Effector CD8-positive, alpha-beta T cell (primary cell): Measurements from ENCODE around the gene ZNF518B.
"Not testable (repeated sequence)": the region's sequence is repeated elsewhere in the genome, so short reads cannot be mapped to it uniquely, and the experiment has no call there.

Source experiments
- DNase-seq: peaks from one replicate; lab custom pipeline; 2025; lab: John Stamatoyannopoulos, UW

ZNF518B gene

DNA sequence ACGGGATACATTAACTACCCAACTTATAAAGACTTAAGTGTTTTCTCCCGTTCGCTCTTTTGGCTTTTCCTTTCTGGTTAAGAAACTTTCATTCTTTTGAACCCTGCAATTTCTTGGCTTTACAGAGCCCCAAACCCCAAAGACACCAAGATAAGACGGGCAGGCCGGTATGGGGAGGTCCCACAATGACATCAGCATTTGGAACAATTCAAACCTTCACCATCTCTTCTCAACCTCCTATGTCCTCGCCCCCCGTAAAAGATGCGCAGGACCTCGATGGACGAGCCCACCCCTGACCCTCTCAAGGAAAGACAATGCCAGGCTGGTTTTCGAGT is 999 bp downstream of the ZNF518B start:
- DNase-seq, result no peak

DNA sequence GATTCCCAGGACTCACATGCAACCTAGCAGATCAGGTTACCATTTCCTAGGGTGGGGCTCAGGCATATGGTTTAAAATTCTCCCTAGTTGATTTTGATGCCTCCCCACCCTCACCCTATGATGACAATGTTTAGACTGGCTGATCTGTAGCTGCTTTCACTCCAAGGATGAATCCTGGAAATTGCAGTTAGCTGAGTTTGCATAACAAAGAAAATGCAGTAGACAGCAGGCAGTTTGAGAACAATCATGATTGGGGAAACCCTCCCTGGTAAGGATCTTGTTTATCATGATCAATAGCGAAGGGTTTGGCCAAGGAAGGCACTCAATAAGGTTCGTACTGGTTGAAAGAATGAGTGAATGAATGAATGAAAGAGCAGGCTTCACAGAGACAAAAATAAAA is 2.1 kb downstream of the ZNF518B start:
- no peak for DNase-seq

DNA sequence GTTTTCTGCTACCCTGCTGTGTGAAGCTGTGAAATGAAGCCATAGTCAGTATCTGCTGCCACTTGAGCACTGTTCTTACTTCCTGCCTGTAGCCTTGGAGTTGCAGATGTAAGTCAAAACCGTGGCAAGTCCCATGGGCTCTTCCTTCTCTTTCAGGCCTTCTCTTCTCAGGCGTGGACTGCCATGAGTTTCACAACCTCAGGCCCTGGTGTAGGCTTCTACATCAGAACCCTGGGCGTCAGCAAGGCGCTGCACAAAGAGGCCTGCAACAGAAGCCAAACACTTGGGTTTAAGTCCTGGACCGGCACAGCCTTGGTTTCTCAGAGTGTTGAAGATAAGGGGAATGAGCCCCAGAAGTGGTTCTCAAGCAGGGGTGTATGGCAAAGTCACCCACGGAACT is 2.5 kb downstream of the ZNF518B start:
- no peak for DNase-seq

DNA sequence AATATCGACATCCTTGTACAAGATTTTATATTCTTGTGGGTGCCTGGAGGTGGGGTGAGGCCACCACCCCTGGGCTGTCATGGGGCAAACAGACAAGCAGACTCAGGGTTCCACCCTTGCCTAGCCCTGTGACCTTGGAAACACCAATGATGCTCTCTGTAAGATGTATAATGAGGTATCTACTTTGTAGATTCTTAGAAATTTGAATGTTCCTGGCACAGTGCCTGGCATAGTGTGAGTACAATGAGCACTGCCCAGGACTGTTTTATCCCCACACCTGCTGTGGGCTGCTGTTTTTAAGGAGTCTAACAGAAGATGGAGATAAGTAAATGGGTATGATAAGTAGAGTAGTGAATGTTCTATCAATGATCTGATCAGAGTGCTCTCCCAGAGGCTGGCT is 3.1 kb downstream of the ZNF518B start:
- no peak for DNase-seq

DNA sequence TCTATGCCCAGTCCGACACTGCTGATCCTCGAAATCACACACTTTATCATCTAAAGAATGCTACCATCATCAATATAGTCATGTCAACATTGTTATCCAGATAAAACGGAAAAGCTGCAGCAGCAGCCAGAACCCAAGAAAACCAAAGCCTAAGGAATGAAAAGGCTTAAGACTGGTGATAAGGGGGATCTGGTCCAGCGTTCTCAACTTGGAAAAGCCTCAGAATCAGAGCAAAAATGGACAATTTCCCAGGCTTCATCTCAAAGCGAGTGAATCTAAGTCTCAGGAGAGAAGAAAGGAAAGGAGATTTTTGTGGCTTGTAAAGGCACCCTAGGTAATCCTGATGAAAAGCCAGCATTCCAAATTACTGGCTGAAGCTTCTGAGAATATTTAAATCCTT is 8.2 kb downstream of the ZNF518B start:
- no peak for DNase-seq

DNA sequence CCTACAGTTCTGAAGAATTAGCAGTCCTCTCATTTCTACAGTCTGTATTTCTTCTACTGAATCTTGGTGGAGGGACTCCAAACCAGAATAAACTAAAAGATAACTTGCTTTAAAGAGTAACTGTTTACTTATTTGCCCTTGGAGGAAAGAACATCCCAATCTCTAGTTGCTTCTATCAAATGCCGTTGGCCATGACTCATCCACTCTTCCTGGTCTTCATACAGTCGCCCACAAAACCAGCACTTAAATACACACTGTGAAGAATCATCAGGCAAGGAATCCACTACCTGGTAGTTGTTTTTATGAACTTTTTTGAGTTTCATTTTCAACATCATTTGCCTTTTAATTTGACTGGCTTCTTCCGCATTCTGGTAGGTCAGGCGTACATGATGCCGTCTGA is 14.2 kb downstream of the ZNF518B start:
- DNase-seq, result no peak

DNA sequence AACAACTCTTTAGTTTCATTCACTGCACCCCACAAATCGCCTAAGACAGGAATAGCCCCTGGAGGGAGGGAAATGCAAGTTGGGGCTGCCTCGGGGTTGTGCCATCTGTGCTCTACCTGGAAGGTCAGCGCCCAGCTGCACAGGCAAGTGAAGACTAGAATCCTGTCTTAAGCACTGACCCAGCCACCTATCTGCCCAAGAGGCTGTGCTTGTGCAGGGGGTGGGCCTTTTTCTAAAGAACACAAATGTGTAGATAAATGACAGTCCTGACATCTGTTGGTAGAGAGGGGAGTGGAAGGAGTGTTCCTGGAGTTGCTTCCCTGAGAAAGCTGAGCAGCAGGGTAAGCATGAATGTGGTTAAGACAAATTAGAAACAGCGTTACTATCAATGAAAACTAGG is 15.7 kb downstream of the ZNF518B start:
- DNase-seq, result no peak

DNA sequence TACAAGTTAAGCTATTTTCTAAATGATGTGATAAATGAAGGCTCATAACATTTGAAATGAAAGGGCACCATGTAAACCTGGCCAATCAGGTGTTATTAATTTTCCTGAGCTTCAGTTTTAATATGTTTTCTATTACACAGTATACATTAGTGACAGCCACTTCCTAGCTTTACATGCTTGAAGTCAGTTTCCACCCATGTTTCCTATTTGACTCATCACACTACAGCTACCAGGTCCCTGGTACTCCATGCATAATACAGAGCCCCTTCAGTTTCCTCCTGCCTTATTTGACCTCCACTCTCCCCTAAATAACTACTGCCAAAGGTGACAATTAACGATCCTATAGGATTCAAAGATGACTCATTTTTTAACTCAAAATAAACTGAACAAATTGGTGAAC is 18.3 kb downstream of the ZNF518B start:
- DNase-seq, result no peak

DNA sequence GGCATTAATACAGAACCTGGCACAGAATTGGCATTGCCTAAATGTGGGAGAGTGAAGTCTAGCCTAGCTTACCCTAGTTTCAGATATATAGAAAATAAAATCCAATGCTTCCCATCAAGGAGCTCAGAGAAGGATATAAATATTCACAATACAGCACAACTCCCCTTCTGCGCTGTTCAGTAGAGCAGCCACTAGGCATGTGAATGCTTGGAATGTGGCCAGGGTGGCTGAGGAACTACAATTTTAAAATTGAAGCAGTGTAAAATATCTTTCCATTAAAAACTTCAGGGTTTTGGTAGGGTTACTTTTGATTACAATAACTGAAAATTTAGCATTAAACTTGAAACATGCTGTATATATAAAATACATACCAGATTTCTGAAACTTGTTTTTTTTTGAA is 19.5 kb downstream of the ZNF518B start:
- no peak for DNase-seq

DNA sequence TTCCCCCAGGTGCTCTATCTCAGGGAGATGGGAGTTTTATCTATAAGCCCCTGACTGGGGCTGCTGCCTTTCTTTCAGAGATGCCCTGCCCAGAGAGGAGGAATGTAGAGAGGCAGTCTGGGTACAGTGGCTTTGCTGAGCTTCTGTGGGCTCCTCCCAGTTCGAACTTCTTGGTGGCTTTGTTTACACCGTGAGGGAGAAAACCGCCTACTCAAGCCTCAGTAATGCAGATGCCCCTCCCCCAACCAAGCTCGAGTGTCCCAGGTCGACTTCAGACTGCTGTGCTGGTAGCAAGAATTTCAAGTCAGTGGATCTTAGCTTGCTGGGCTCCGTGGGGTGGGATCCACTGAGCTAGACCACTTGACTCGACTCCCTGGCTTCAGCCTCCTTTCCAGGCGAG is 29.5 kb downstream of the ZNF518B start:
- not testable (repeated sequence) for DNase-seq

DNA sequence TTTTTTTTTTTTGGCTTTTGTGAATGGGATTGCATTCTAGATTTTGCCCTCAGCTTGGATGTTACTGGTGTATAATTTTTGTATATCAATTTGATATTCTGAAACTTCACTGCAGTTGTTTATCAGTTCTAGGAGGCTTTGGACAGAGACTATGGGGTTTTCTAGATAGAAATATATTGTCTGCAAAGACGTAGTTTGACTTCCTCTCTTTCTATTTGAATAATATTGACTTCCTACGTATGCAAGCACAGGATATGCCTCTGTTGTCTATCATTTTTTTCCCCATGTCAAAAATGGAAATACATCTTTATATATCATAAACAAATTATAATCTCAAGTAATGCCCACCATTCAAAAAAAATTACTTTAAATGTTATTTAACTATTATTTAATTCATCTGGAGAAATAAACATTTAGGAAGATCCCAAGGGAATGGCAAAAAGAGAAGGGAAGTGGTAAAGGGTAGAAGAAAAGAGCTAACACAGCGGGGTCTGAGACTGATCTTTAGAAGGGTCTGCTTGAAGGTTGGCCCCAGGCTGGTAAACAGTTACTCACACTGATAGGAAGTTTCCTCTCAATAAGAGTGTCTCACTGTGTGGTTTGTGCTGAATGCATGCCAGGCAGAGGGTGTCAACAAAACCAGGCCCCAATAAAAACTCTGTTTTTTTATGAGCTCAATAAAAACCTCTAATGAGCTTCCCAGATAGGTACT is 35.7 kb downstream of the ZNF518B start:
- DNase-seq, result no peak

DNA sequence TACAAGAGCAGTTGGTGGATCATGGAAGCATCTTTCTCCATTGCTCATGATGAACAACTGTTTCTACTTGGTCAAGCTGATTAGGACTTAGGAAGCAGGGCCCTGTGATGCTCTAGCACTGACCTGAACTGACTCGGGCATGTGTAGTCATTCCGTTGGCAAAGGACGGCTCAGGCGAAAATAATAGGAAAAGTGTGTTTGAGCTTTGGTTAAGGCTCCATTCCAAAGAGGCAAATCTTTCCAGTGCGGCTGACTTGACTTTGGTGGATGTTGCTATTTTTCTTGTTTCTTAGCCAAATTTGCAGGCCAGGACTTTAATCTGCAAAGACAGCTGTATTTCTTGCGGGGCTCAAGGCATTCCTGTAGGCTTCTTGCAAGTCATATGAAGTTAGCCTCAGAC is 39.5 kb downstream of the ZNF518B start:
- no peak for DNase-seq

DNA sequence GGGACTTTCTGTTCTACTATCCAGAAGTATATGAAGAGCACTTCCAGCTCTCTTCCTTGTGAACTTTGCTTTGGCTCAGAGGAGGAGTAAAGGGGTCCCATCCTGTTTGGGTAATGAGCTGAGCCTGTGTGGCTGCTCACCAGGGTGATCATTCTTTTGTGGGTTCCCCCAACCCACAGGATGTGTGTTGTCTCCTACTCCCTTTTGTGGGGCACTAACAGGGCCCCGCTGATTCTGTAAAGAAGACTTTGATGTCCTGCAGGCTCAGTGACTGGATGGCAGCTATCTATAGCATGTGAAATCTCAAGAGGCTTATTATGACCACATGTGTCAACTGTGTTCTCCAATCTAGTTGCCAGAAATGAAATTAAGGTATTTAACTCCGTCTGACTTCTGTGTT is 40.8 kb downstream of the ZNF518B start:
- DNase-seq, result no peak

DNA sequence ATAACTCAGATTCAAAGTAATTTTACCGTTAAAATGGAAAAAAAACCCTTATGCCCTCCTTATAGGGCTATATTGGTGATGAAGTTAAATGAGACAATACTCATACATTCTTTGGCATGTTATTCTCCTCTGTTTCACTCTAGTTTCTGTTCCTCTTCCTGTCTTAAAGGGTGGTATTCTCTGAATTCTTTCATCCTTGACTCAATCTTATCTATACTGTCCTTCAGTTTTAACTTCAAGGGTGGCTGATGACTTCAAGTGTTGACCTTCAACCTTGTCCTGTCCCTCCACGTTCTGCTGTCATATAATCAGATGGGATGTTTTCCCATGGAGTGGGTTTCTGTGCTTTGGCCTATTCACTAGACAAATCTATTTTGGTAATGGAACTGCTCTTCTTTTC is 44.0 kb downstream of the ZNF518B start:
- DNase-seq, result no peak

DNA sequence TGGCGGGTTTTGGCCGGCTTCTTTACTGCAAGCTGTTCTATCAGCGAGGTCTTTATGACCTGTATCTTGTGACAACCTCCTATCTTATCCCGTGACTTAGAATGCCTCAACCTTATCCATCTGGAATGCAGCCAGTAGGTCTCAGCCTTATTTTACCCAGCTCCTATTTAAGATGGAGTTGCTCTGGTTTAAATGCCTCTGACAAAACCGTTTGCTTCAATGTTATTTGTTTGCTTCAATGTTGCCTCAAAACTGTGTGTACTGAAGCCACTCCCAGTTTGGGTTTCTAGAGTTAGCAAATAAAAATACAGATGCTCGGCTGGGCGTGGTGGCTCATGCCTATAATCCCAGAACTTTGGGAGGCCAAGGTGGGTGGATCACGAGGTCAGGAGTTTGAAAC is 51.6 kb downstream of the ZNF518B start:
- no peak for DNase-seq

DNA sequence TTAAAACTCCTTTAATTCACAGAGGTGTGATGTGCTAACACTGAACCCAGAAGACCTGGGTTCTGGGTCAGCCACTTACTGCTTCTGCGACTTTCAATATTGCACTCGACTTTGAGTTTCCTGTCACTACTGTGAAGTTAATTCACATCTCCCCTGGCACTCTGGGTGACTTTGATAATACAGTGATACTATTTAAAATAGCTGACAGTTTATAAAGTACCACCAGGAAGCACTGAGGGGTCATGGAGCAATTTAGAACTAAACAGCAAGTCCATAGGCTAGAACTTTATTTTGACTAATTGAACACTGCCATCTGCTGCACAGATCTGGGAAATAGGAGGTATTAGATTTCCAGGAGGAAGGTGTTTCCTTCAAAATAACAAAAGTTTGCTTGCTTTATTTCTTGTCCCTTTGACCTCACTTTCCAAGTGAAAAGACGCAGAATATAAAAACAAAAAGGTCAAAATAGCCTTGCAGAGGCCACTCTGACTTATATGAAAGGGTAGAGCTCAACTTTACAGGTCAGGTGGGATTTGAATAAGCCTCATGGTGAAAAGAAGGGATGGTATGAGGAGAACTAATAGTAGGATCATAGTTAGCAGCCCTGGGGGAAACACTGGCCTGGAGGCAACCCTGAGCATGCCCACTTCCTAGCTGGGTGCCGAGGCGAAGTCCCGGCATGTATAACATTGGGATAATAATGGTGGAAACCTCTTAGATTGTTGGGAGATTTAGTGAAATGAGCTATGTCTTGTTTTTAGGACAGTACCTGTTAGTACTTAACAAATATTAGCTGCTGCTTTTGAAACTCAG is 53.4 kb downstream of the ZNF518B start:
- DNase-seq, result no peak

DNA sequence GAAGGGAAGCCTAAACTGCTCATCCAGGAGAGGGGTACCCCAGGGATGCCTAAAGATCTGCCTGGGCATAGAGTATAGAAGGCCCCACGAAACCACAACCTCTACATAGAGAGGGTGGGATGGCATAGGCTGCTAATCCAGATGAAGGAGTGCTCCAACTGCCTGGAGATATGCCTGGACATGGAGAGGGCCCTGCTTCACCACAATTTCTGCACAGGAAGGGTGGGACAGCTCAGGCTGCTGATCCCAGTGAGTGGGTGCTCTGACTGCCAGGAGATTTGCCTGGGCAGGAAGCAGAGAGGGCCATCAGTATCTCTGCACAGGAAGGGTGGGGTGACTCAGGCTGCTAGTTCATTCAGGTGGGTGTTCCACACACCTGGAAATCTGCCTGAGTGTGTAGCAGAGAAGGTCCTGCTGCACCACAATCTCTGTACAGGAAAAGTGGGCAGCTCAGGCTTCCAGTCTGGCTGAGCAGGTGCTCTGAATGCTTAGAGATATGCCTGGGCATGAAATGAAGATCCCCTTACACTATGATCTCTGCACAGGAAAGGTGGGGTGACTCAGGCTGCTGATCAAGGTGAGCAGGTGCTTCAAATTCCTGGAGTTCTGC is 61.1 kb downstream of the ZNF518B start:
- no peak for DNase-seq
